HepG2 (cell line): ENCODE results near the gene AXIN1. TPM values are rescaled to one million over a fixed set of nuclear protein-coding genes. Genes with fewer than 3 reads are reported as not detected.

Source experiments
- MEIS2 ChIP-seq: sonication (generic); formaldehyde crosslinking; IDR thresholded peaks from 2 replicates; pipeline ENCODE4 v1.9.0; 2021; ENCODE audit warnings: mild to moderate bottlenecking, missing genetic modification reagents
- PCBP1 ChIP-seq: fragments of 200-400 bp; formaldehyde crosslinking; IDR thresholded peaks from 2 replicates; pipeline ENCODE4 v1.6.1; 2017; ENCODE audit warnings: mild to moderate bottlenecking, low read depth, low read length, borderline replicate concordance
- PLSCR1 ChIP-seq: sonication (generic); formaldehyde crosslinking; IDR thresholded peaks from 2 replicates; pipeline ENCODE4 v1.5.0; 2020; ENCODE audit warnings: missing genetic modification reagents, mild to moderate bottlenecking, borderline replicate concordance
- TEAD3 ChIP-seq: optimal IDR thresholded peaks from 2 replicates; pipeline ENCODE3; 2016; ENCODE audit warnings: borderline replicate concordance
- ZNF205 ChIP-seq: IDR thresholded peaks from 2 replicates; pipeline ENCODE4 v1.6.1; 2018; ENCODE audit warnings: missing biosample characterization, missing genetic modification reagents
- ZNF234 ChIP-seq: sonication (generic); formaldehyde crosslinking; conservative IDR thresholded peaks from 2 replicates; pipeline ENCODE4 v1.5.1; 2020; ENCODE audit warnings: mild to moderate bottlenecking, missing genetic modification reagents
- ZNF766 ChIP-seq: sonication (generic); formaldehyde crosslinking; IDR thresholded peaks from 2 replicates; pipeline ENCODE4 v1.5.0; 2020; ENCODE audit warnings: missing genetic modification reagents, borderline replicate concordance
- polyA plus RNA-seq, 8 experiments: library from polyadenylated mRNA; depleted of rRNA in 3 of 8; stranded (reverse) in 7 of 8; unstranded in 1 of 8; fragments of >200 nt; fragmentation: Illumina TruSeq in 4 of 8; extraction: Trizol in 4 of 8; gene quantifications; 2 replicates each; pipeline versions ENCODE4 v1.2.1 to v1.2.3, GENCODE V29; 2011 to 2016; ENCODE audit warnings: low read depth in 4 of 8, missing spikeins in 1 of 8, mixed read lengths in 1 of 8; ENCODE audit not compliant: insufficient read depth in 1 of 8
- total RNA-seq, 5 experiments: library from RNA; depleted of rRNA; stranded (reverse); fragments of >200 nt; fragmentation: Illumina TruSeq; extraction: Trizol; gene quantifications; 2 replicates each; pipeline ENCODE4 v1.2.3, GENCODE V29; 2016; ENCODE audit warnings: low read depth in 1 of 5
- TF ChIP-seq, protein P1 (sequence below): sonication (generic); formaldehyde crosslinking; conservative IDR thresholded peaks from 2 replicates; pipeline ENCODE4 v1.4.0; 2020; ENCODE audit warnings: mild to moderate bottlenecking, missing genetic modification reagents, moderate library complexity
- TF ChIP-seq, protein P2 (sequence below): sonication (generic); formaldehyde crosslinking; IDR thresholded peaks from 2 replicates; pipeline ENCODE4 v1.8.1; 2023; ENCODE audit warnings: mild to moderate bottlenecking, missing genetic modification reagents
- TF ChIP-seq, protein P3 (sequence below): sonication (generic); formaldehyde crosslinking; IDR thresholded peaks from 2 replicates; pipeline ENCODE4 v1.9.0; 2022; ENCODE audit warnings: low read depth, missing genetic modification reagents
- TF ChIP-seq, protein P4 (sequence below): sonication (generic); formaldehyde crosslinking; IDR thresholded peaks from 2 replicates; pipeline ENCODE4 v1.5.1; 2020; ENCODE audit warnings: mild to moderate bottlenecking, missing genetic modification reagents, borderline replicate concordance
- TF ChIP-seq, protein P5 (sequence below): sonication (generic); formaldehyde crosslinking; conservative IDR thresholded peaks from 2 replicates; pipeline ENCODE4 v1.5.0; 2020; ENCODE audit warnings: missing genetic modification reagents

The AXIN1 gene
- total and polyA plus RNA-seq, 2 of the 13 experiments (the other 11 are each of a cell fraction or from before 2014, with no cell fraction given), result 24.0 to 26.0 TPM

DNA sequence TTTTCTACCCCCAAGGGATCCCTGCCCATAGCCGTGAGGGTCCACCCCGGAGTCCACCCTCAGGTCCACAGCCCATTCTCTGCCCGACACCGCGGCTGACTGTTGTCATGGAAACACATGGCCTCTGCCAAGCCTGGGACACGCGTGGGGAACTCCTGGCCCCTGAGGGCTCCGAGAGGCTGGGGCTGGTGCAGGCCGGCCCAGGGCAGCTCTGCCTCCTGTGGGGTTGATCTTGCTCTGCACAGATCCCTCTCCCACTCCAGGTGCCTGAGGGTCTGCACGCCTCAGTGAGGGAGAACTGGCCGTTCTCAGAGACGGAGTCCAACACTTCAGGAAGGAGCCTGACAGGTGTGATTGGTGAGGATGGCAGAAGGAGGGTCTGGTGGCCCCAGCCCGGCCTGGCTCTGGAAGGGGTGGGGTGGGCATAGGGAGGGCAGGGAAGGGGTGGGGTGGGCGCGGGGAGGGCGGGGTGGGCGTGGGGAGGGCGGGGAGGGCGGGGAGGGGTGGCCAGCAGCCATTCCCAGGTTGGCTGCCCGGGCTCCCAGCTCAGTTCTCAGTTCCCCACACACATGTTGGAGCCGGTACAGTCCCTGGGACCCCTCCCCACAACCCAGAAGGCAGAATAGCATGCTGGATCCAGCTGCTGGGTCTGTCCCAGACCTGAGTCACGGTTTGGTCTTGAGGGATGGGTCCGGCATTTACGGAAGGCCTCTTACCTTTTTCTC is 11.4 kb upstream of the AXIN1 start (continued):
- TF ChIP-seq, protein P1, sequence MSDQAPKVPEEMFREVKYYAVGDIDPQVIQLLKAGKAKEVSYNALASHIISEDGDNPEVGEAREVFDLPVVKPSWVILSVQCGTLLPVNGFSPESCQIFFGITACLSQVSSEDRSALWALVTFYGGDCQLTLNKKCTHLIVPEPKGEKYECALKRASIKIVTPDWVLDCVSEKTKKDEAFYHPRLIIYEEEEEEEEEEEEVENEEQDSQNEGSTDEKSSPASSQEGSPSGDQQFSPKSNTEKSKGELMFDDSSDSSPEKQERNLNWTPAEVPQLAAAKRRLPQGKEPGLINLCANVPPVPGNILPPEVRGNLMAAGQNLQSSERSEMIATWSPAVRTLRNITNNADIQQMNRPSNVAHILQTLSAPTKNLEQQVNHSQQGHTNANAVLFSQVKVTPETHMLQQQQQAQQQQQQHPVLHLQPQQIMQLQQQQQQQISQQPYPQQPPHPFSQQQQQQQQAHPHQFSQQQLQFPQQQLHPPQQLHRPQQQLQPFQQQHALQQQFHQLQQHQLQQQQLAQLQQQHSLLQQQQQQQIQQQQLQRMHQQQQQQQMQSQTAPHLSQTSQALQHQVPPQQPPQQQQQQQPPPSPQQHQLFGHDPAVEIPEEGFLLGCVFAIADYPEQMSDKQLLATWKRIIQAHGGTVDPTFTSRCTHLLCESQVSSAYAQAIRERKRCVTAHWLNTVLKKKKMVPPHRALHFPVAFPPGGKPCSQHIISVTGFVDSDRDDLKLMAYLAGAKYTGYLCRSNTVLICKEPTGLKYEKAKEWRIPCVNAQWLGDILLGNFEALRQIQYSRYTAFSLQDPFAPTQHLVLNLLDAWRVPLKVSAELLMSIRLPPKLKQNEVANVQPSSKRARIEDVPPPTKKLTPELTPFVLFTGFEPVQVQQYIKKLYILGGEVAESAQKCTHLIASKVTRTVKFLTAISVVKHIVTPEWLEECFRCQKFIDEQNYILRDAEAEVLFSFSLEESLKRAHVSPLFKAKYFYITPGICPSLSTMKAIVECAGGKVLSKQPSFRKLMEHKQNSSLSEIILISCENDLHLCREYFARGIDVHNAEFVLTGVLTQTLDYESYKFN (CRISPR knock-in tag), result 0 out of 2 replicates have a peak, but pooled peaks have one; percentile 0
- TF ChIP-seq, protein P2, sequence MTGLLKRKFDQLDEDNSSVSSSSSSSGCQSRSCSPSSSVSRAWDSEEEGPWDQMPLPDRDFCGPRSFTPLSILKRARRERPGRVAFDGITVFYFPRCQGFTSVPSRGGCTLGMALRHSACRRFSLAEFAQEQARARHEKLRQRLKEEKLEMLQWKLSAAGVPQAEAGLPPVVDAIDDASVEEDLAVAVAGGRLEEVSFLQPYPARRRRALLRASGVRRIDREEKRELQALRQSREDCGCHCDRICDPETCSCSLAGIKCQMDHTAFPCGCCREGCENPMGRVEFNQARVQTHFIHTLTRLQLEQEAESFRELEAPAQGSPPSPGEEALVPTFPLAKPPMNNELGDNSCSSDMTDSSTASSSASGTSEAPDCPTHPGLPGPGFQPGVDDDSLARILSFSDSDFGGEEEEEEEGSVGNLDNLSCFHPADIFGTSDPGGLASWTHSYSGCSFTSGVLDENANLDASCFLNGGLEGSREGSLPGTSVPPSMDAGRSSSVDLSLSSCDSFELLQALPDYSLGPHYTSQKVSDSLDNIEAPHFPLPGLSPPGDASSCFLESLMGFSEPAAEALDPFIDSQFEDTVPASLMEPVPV (CRISPR knock-in tag), result no peak
- TF ChIP-seq TEAD3 (CRISPR knock-in tag) (no peak), ZNF766 (no peak), MEIS2 (CRISPR knock-in tag) (0 out of 2 replicates have a peak, but pooled peaks have one; percentile 15), ZNF234 (CRISPR knock-in tag) (no peak), ZNF205 (CRISPR knock-in tag) (no peak), PCBP1 (0 out of 2 replicates have a peak, but pooled peaks have one; percentile 83), PLSCR1 (no peak)
- TF ChIP-seq, protein P3, sequence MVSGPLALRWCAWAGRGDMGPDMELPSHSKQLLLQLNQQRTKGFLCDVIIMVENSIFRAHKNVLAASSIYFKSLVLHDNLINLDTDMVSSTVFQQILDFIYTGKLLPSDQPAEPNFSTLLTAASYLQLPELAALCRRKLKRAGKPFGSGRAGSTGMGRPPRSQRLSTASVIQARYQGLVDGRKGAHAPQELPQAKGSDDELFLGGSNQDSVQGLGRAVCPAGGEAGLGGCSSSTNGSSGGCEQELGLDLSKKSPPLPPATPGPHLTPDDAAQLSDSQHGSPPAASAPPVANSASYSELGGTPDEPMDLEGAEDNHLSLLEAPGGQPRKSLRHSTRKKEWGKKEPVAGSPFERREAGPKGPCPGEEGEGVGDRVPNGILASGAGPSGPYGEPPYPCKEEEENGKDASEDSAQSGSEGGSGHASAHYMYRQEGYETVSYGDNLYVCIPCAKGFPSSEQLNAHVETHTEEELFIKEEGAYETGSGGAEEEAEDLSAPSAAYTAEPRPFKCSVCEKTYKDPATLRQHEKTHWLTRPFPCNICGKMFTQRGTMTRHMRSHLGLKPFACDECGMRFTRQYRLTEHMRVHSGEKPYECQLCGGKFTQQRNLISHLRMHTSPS (CRISPR knock-in tag), result 0 out of 2 replicates have a peak, but pooled peaks have one; percentile 13
- TF ChIP-seq, protein P4, sequence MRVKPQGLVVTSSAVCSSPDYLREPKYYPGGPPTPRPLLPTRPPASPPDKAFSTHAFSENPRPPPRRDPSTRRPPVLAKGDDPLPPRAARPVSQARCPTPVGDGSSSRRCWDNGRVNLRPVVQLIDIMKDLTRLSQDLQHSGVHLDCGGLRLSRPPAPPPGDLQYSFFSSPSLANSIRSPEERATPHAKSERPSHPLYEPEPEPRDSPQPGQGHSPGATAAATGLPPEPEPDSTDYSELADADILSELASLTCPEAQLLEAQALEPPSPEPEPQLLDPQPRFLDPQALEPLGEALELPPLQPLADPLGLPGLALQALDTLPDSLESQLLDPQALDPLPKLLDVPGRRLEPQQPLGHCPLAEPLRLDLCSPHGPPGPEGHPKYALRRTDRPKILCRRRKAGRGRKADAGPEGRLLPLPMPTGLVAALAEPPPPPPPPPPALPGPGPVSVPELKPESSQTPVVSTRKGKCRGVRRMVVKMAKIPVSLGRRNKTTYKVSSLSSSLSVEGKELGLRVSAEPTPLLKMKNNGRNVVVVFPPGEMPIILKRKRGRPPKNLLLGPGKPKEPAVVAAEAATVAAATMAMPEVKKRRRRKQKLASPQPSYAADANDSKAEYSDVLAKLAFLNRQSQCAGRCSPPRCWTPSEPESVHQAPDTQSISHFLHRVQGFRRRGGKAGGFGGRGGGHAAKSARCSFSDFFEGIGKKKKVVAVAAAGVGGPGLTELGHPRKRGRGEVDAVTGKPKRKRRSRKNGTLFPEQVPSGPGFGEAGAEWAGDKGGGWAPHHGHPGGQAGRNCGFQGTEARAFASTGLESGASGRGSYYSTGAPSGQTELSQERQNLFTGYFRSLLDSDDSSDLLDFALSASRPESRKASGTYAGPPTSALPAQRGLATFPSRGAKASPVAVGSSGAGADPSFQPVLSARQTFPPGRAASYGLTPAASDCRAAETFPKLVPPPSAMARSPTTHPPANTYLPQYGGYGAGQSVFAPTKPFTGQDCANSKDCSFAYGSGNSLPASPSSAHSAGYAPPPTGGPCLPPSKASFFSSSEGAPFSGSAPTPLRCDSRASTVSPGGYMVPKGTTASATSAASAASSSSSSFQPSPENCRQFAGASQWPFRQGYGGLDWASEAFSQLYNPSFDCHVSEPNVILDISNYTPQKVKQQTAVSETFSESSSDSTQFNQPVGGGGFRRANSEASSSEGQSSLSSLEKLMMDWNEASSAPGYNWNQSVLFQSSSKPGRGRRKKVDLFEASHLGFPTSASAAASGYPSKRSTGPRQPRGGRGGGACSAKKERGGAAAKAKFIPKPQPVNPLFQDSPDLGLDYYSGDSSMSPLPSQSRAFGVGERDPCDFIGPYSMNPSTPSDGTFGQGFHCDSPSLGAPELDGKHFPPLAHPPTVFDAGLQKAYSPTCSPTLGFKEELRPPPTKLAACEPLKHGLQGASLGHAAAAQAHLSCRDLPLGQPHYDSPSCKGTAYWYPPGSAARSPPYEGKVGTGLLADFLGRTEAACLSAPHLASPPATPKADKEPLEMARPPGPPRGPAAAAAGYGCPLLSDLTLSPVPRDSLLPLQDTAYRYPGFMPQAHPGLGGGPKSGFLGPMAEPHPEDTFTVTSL (CRISPR knock-in tag), result 0 out of 2 replicates have a peak, but pooled peaks have one; percentile 17
- TF ChIP-seq, protein P5, sequence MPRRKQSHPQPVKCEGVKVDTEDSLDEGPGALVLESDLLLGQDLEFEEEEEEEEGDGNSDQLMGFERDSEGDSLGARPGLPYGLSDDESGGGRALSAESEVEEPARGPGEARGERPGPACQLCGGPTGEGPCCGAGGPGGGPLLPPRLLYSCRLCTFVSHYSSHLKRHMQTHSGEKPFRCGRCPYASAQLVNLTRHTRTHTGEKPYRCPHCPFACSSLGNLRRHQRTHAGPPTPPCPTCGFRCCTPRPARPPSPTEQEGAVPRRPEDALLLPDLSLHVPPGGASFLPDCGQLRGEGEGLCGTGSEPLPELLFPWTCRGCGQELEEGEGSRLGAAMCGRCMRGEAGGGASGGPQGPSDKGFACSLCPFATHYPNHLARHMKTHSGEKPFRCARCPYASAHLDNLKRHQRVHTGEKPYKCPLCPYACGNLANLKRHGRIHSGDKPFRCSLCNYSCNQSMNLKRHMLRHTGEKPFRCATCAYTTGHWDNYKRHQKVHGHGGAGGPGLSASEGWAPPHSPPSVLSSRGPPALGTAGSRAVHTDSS (CRISPR knock-in tag), result no peak
